ENCODE measurements around the gene EEFSEC. TPM values are rescaled to one million over a fixed set of nuclear protein-coding genes. Genes with fewer than 3 reads are reported as not detected.

Gene EEFSEC
- total RNA-seq, 2 donors from 2014 or later, result 12.9 to 13.0 TPM

GRCh38 chr3:128336337-128337156 lies 183.3 kb downstream of the EEFSEC start:
- DNase-seq (ENCODE audit: low spot score), result peak; percentile 48
- intact Hi-C loops (cut with DNase I), result no loop called here

- DNase-seq (ENCODE audit: low spot score), result peak; percentile 37
- intact Hi-C loops (cut with DNase I), result no loop called here
Measured at GRCh38 chr3:128337305-128337704, 184.0 kb downstream of the EEFSEC start.

- intact Hi-C loops (cut with DNase I), result no loop called here
- DNase-seq (ENCODE audit: low spot score), result peak; percentile 53
Measured at GRCh38 chr3:128338536-128339330, 185.5 kb downstream of the EEFSEC start.

- DNase-seq (ENCODE audit: low spot score), result peak; percentile 29
Measured at GRCh38 chr3:128339491-128340012, 186.3 kb downstream of the EEFSEC start.

GRCh38 chr3:128340198-128340903 lies 187.1 kb downstream of the EEFSEC start:
- intact Hi-C loops (cut with DNase I), result no loop called here
- DNase-seq (ENCODE audit: low spot score), result no peak

More at GRCh38 chr3:128339491-128340012, 186.3 kb downstream of the EEFSEC start:
- intact Hi-C loops (cut with DNase I), result no loop called here

GRCh38 chr3:128340904-128341555 lies 187.7 kb downstream of the EEFSEC start:
- DNase-seq (ENCODE audit: low spot score), result peak; percentile 63
- intact Hi-C loops (cut with DNase I), result no loop called here

GRCh38 chr3:128341659-128342395 lies 188.5 kb downstream of the EEFSEC start:
- intact Hi-C loops (cut with DNase I), result no loop called here
- DNase-seq (ENCODE audit: low spot score), result peak; percentile 70

GRCh38 chr3:128342701-128343180 lies 189.5 kb downstream of the EEFSEC start:
- peak; percentile 74 for DNase-seq (ENCODE audit: low spot score)
- intact Hi-C loops (cut with DNase I), result no loop called here

GRCh38 chr3:128343287-128344051 lies 190.2 kb downstream of the EEFSEC start:
- intact Hi-C loops (cut with DNase I), result no loop called here
- no peak for DNase-seq (ENCODE audit: low spot score)

GRCh38 chr3:128344052-128344735 lies 190.9 kb downstream of the EEFSEC start:
- DNase-seq (ENCODE audit: low spot score), result no peak
- intact Hi-C loops (cut with DNase I), result no loop called here

- intact Hi-C loops (cut with DNase I), result no loop called here
- no peak for DNase-seq (ENCODE audit: low spot score)
Measured at GRCh38 chr3:128345196-128345595, 191.9 kb downstream of the EEFSEC start.

GRCh38 chr3:128346562-128346961 lies 193.3 kb downstream of the EEFSEC start:
- intact Hi-C loops (cut with DNase I), result no loop called here
- DNase-seq (ENCODE audit: low spot score), result no peak

- intact Hi-C loops (cut with DNase I), result no loop called here
- no peak for DNase-seq (ENCODE audit: low spot score)
Measured at GRCh38 chr3:128347282-128347681, 194.0 kb downstream of the EEFSEC start.

- intact Hi-C loops (cut with DNase I), result no loop called here
- no peak for DNase-seq (ENCODE audit: low spot score)
Measured at GRCh38 chr3:128348075-128348474, 194.8 kb downstream of the EEFSEC start.

- intact Hi-C loops (cut with DNase I), result no loop called here
- no peak for DNase-seq (ENCODE audit: low spot score)
Measured at GRCh38 chr3:128348805-128349531, 195.7 kb downstream of the EEFSEC start.

- DNase-seq (ENCODE audit: low spot score), result no peak
- intact Hi-C loops (cut with DNase I), result no loop called here
Measured at GRCh38 chr3:128349963-128350599, 196.8 kb downstream of the EEFSEC start.
